GM23338 (cell line): Measurements from ENCODE around the gene LENG9. TPM values are rescaled to one million over a fixed set of nuclear protein-coding genes. Genes with fewer than 3 reads are reported as not detected.

Experiments used
- ATAC-seq: fragments of 200-7000 bp; cut with Tn5 transposase; 3 replicates; pipeline ENCODE4 v1.9.1; 2020
- DNase-seq: peaks from one replicate; pipeline ENCODE4 v3.0.0-alpha.2; 2015; ENCODE audit warnings: low spot score
- H2AFZ ChIP-seq: fragments of 200-600 bp; sonication (generic); 2 replicates; pipeline ENCODE4 v1.8.0; 2016; ENCODE audit warnings: antibody characterized with exemption, mild to moderate bottlenecking, moderate library complexity
- H3F3A ChIP-seq: fragments of 200-600 bp; sonication (generic); replicated peaks from 2 replicates; pipeline ENCODE4 v1.8.0; 2017; ENCODE audit warnings: antibody characterized with exemption, mixed run types, low read depth
- H3K27ac ChIP-seq: fragments of 200-600 bp; sonication (generic); 2 replicates; pipeline ENCODE4 v1.6.1; 2016; ENCODE audit warnings: low read depth
- H3K27me3 ChIP-seq: fragments of 200-600 bp; sonication (generic); 2 replicates; pipeline ENCODE4 v1.8.0; 2016; ENCODE audit warnings: mild to moderate bottlenecking, mixed run types, moderate library complexity; ENCODE audit not compliant: insufficient read depth
- H3K36me3 ChIP-seq: fragments of 200-600 bp; sonication (generic); 2 replicates; pipeline ENCODE4 v1.8.0; 2016; ENCODE audit warnings: mild to moderate bottlenecking; ENCODE audit not compliant: insufficient read depth
- H3K4me1 ChIP-seq: fragments of 200-600 bp; sonication (generic); 2 replicates; pipeline ENCODE4 v1.8.0; 2016; ENCODE audit warnings: mild to moderate bottlenecking, moderate library complexity; ENCODE audit not compliant: insufficient read depth
- H3K4me2 ChIP-seq: fragments of 200-600 bp; sonication (generic); 2 replicates; pipeline ENCODE4 v1.7.1; 2017; ENCODE audit warnings: mixed run types
- H3K4me3 ChIP-seq: fragments of 200-600 bp; sonication (generic); 2 replicates; pipeline ENCODE4 v1.6.1; 2016; ENCODE audit warnings: mixed run types
- H3K79me2 ChIP-seq: fragments of 200-600 bp; sonication (generic); replicated peaks from 2 replicates; pipeline ENCODE4 v1.8.0; 2017; ENCODE audit warnings: mild to moderate bottlenecking; ENCODE audit not compliant: insufficient read depth
- H3K9me2 ChIP-seq: fragments of 200-600 bp; sonication (generic); 2 replicates; pipeline ENCODE4 v1.8.0; 2017; ENCODE audit not compliant: insufficient read depth
- H4K20me1 ChIP-seq: fragments of 200-600 bp; sonication (generic); replicated peaks from 2 replicates; pipeline ENCODE4 v1.8.0; 2017; ENCODE audit warnings: mild to moderate bottlenecking; ENCODE audit not compliant: insufficient read depth
- H3K27ac Mint-ChIP-seq: 2 replicates; pipeline ENCODE4 v1.8.0; 2020; ENCODE audit warnings: inconsistent platforms, mild to moderate bottlenecking, moderate library complexity, mixed read lengths
- H3K27me3 Mint-ChIP-seq: 3 replicates; pipeline ENCODE4 v1.8.0; 2022; ENCODE audit warnings: low read depth, mild to moderate bottlenecking, moderate library complexity, mixed read lengths, inconsistent platforms; ENCODE audit not compliant: insufficient read depth, poor library complexity
- H3K36me3 Mint-ChIP-seq: 3 replicates; pipeline ENCODE4 v1.8.0; 2021; ENCODE audit warnings: low read depth, mild to moderate bottlenecking, inconsistent platforms, moderate library complexity, mixed read lengths
- H3K4me1 Mint-ChIP-seq: 3 replicates; pipeline ENCODE4 v1.8.0; 2020; ENCODE audit warnings: mild to moderate bottlenecking, inconsistent platforms, mixed read lengths
- H3K4me3 Mint-ChIP-seq: 3 replicates; pipeline ENCODE4 v1.8.0; 2021; ENCODE audit warnings: moderate library complexity, mild to moderate bottlenecking, inconsistent platforms, mixed read lengths
- H3K9me3 Mint-ChIP-seq: 3 replicates; pipeline ENCODE4 v1.8.0; 2020; ENCODE audit warnings: moderate library complexity, mild to moderate bottlenecking, inconsistent platforms, mixed read lengths
- CREB1 ChIP-seq: fragments of 250-450 bp; sonication (Bioruptor Pico); IDR thresholded peaks from 2 replicates; pipeline ENCODE4 v1.5.0; 2020; ENCODE audit warnings: low read depth, mild to moderate bottlenecking, moderate library complexity
- EZH2 ChIP-seq: fragments of 200-600 bp; sonication (generic); IDR thresholded peaks from one replicate; pipeline ENCODE4 v1.8.0; 2017; ENCODE audit warnings: antibody characterized with exemption, mild to moderate bottlenecking, low read depth; ENCODE audit not compliant: unreplicated experiment
- EZH2phosphoT487 ChIP-seq: fragments of 200-600 bp; sonication (generic); IDR thresholded peaks from one replicate; pipeline ENCODE4 v1.8.1; 2018; ENCODE audit warnings: antibody characterized with exemption; ENCODE audit not compliant: unreplicated experiment
- JUNB ChIP-seq: IDR thresholded peaks from one replicate; pipeline ENCODE4 v1.6.1; 2016; ENCODE audit warnings: antibody characterized with exemption; ENCODE audit not compliant: unreplicated experiment
- NANOG ChIP-seq: IDR thresholded peaks from 2 replicates; pipeline ENCODE4 v1.6.1; 2016; ENCODE audit warnings: antibody characterized with exemption, borderline replicate concordance
- POLR2AphosphoS5 ChIP-seq: IDR thresholded peaks from 2 replicates; pipeline ENCODE4 v1.6.1; 2016; ENCODE audit warnings: antibody characterized with exemption, low read depth
- STAT1 ChIP-seq: IDR thresholded peaks from one replicate; pipeline ENCODE4 v1.6.1; 2016; ENCODE audit warnings: antibody characterized with exemption; ENCODE audit not compliant: unreplicated experiment
- ZNF114 ChIP-seq: fragments of 250-450 bp; sonication (Bioruptor Pico); IDR thresholded peaks from 2 replicates; pipeline ENCODE4 v1.5.0; 2020; ENCODE audit warnings: mild to moderate bottlenecking, moderate library complexity
- ZNF331 ChIP-seq: fragments of 250-450 bp; sonication (Bioruptor Pico); IDR thresholded peaks from 2 replicates; pipeline ENCODE4 v1.5.0; 2020; ENCODE audit warnings: low read depth, mild to moderate bottlenecking, moderate library complexity
- polyA plus RNA-seq: library from polyadenylated mRNA; unstranded; fragments of >200 nt; fragmentation: Nextera tagmentation; extraction: Ambion mirVana; gene quantifications from 2 replicates; pipeline ENCODE4 v1.2.1, GENCODE V29; 2016
- total RNA-seq: library from RNA; depleted of rRNA; stranded (reverse); fragments of >200 nt; shearing (Covaris generic); gene quantifications from 2 replicates; pipeline ENCODE4 v1.2.3, GENCODE V29; 2014
- TF ChIP-seq, protein P1 (sequence below), 2 experiments: fragments of 200-600 bp in 1 of 2; sonication (generic) in 1 of 2; conservative IDR thresholded peaks; 2 replicates each; pipeline versions ENCODE4 v1.5.1 to v1.6.1; 2016 to 2017; ENCODE audit warnings: antibody characterized with exemption in 2 of 2, low read depth in 2 of 2, mild to moderate bottlenecking in 2 of 2, moderate library complexity in 1 of 2
- TF ChIP-seq, protein P2 (sequence below): IDR thresholded peaks from one replicate; pipeline ENCODE4 v1.6.1; 2018; ENCODE audit warnings: antibody characterized with exemption; ENCODE audit not compliant: unreplicated experiment
- TF ChIP-seq, protein P3 (sequence below): IDR thresholded peaks from 2 replicates; pipeline ENCODE4 v1.6.1; 2016; ENCODE audit warnings: antibody characterized with exemption
- TF ChIP-seq, protein P4 (sequence below): fragments of 250-450 bp; sonication (Bioruptor Pico); IDR thresholded peaks from 2 replicates; pipeline ENCODE4 v1.5.0; 2020; ENCODE audit warnings: mild to moderate bottlenecking, moderate library complexity

Gene LENG9
- total and polyA plus RNA-seq, 2 experiments from 2014 or later = 0.26 to 6.4 TPM

DNA sequence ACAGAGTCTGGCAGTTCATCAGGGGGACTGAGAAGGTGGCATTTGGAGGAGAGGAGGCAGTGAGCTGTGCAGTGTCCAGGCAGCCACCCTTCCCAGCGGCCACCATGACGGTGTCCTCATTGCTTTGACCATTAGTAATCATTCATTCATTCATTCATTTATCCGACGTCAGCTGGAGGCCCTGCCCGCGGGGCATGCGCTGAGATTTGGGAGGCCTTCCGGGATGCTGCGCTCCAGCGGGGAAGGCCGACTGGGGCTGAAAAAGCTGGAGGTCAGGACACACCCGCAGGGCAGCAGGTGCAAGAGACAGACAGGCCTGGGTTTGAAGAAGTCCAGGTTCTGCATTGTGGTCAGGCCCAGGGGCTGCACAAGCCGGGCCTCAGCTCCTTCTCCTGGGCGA is 39.4 kb downstream of the LENG9 start:
- ATAC-seq = no peak
- H3K36me3 ChIP-seq = no peaks in the 10 kb centered on the region
- H3K4me3 Mint-ChIP-seq = no peak overlapping the region
- H3K4me1 Mint-ChIP-seq = peaks cover 32% of the 10 kb centered on the region
- H3K79me2 ChIP-seq = 0 out of 2 replicates have a peak, but pooled peaks cover 3% of the 10 kb centered on the region
- peaks cover 24% of the 10 kb centered on the region for H3K4me1 ChIP-seq
- no peak for TF ChIP-seq STAT1
- no peak for TF ChIP-seq EZH2
- TF ChIP-seq NANOG = no peak
- TF ChIP-seq, protein P1, sequence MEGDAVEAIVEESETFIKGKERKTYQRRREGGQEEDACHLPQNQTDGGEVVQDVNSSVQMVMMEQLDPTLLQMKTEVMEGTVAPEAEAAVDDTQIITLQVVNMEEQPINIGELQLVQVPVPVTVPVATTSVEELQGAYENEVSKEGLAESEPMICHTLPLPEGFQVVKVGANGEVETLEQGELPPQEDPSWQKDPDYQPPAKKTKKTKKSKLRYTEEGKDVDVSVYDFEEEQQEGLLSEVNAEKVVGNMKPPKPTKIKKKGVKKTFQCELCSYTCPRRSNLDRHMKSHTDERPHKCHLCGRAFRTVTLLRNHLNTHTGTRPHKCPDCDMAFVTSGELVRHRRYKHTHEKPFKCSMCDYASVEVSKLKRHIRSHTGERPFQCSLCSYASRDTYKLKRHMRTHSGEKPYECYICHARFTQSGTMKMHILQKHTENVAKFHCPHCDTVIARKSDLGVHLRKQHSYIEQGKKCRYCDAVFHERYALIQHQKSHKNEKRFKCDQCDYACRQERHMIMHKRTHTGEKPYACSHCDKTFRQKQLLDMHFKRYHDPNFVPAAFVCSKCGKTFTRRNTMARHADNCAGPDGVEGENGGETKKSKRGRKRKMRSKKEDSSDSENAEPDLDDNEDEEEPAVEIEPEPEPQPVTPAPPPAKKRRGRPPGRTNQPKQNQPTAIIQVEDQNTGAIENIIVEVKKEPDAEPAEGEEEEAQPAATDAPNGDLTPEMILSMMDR (conservative IDR thresholded peaks at IDR 0.05; ENCODE audit: low read depth in 2 of 2) = no peak
- no peak for TF ChIP-seq POLR2AphosphoS5
- TF ChIP-seq EZH2phosphoT487 = no peak
- no peak for TF ChIP-seq ZNF114 (CRISPR knock-in tag)
- no peak for TF ChIP-seq ZNF331 (CRISPR knock-in tag)
- no peak for TF ChIP-seq CREB1 (CRISPR knock-in tag)
- TF ChIP-seq, protein P2, sequence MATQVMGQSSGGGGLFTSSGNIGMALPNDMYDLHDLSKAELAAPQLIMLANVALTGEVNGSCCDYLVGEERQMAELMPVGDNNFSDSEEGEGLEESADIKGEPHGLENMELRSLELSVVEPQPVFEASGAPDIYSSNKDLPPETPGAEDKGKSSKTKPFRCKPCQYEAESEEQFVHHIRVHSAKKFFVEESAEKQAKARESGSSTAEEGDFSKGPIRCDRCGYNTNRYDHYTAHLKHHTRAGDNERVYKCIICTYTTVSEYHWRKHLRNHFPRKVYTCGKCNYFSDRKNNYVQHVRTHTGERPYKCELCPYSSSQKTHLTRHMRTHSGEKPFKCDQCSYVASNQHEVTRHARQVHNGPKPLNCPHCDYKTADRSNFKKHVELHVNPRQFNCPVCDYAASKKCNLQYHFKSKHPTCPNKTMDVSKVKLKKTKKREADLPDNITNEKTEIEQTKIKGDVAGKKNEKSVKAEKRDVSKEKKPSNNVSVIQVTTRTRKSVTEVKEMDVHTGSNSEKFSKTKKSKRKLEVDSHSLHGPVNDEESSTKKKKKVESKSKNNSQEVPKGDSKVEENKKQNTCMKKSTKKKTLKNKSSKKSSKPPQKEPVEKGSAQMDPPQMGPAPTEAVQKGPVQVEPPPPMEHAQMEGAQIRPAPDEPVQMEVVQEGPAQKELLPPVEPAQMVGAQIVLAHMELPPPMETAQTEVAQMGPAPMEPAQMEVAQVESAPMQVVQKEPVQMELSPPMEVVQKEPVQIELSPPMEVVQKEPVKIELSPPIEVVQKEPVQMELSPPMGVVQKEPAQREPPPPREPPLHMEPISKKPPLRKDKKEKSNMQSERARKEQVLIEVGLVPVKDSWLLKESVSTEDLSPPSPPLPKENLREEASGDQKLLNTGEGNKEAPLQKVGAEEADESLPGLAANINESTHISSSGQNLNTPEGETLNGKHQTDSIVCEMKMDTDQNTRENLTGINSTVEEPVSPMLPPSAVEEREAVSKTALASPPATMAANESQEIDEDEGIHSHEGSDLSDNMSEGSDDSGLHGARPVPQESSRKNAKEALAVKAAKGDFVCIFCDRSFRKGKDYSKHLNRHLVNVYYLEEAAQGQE = no peak
- TF ChIP-seq, protein P3, sequence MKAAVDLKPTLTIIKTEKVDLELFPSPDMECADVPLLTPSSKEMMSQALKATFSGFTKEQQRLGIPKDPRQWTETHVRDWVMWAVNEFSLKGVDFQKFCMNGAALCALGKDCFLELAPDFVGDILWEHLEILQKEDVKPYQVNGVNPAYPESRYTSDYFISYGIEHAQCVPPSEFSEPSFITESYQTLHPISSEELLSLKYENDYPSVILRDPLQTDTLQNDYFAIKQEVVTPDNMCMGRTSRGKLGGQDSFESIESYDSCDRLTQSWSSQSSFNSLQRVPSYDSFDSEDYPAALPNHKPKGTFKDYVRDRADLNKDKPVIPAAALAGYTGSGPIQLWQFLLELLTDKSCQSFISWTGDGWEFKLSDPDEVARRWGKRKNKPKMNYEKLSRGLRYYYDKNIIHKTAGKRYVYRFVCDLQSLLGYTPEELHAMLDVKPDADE = no peak
- TF ChIP-seq JUNB = no peak
- TF ChIP-seq, protein P4, sequence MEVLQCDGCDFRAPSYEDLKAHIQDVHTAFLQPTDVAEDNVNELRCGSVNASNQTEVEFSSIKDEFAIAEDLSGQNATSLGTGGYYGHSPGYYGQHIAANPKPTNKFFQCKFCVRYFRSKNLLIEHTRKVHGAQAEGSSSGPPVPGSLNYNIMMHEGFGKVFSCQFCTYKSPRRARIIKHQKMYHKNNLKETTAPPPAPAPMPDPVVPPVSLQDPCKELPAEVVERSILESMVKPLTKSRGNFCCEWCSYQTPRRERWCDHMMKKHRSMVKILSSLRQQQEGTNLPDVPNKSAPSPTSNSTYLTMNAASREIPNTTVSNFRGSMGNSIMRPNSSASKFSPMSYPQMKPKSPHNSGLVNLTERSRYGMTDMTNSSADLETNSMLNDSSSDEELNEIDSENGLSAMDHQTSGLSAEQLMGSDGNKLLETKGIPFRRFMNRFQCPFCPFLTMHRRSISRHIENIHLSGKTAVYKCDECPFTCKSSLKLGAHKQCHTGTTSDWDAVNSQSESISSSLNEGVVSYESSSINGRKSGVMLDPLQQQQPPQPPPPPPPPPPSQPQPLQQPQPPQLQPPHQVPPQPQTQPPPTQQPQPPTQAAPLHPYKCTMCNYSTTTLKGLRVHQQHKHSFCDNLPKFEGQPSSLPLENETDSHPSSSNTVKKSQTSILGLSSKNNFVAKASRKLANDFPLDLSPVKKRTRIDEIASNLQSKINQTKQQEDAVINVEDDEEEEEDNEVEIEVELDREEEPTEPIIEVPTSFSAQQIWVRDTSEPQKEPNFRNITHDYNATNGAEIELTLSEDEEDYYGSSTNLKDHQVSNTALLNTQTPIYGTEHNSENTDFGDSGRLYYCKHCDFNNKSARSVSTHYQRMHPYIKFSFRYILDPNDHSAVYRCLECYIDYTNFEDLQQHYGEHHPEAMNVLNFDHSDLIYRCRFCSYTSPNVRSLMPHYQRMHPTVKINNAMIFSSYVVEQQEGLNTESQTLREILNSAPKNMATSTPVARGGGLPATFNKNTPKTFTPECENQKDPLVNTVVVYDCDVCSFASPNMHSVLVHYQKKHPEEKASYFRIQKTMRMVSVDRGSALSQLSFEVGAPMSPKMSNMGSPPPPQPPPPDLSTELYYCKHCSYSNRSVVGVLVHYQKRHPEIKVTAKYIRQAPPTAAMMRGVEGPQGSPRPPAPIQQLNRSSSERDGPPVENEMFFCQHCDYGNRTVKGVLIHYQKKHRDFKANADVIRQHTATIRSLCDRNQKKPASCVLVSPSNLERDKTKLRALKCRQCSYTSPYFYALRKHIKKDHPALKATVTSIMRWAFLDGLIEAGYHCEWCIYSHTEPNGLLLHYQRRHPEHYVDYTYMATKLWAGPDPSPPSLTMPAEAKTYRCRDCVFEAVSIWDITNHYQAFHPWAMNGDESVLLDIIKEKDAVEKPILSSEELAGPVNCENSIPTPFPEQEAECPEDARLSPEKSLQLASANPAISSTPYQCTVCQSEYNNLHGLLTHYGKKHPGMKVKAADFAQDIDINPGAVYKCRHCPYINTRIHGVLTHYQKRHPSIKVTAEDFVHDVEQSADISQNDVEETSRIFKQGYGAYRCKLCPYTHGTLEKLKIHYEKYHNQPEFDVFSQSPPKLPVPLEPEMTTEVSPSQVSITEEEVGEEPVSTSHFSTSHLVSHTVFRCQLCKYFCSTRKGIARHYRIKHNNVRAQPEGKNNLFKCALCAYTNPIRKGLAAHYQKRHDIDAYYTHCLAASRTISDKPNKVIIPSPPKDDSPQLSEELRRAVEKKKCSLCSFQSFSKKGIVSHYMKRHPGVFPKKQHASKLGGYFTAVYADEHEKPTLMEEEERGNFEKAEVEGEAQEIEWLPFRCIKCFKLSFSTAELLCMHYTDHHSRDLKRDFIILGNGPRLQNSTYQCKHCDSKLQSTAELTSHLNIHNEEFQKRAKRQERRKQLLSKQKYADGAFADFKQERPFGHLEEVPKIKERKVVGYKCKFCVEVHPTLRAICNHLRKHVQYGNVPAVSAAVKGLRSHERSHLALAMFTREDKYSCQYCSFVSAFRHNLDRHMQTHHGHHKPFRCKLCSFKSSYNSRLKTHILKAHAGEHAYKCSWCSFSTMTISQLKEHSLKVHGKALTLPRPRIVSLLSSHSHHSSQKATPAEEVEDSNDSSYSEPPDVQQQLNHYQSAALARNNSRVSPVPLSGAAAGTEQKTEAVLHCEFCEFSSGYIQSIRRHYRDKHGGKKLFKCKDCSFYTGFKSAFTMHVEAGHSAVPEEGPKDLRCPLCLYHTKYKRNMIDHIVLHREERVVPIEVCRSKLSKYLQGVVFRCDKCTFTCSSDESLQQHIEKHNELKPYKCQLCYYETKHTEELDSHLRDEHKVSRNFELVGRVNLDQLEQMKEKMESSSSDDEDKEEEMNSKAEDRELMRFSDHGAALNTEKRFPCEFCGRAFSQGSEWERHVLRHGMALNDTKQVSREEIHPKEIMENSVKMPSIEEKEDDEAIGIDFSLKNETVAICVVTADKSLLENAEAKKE (CRISPR knock-in tag) = no peak
- H3K27ac Mint-ChIP-seq = no peak overlapping the region
- H3K4me3 ChIP-seq = no peak overlapping the region
- no peak overlapping the region for H3K27ac ChIP-seq
- H3K36me3 Mint-ChIP-seq = peaks cover 53% of the 10 kb centered on the region
- no peaks in the 10 kb centered on the region for H3K27me3 ChIP-seq
- H2AFZ ChIP-seq = no peak overlapping the region
- no peaks in the 10 kb centered on the region for H3K9me2 ChIP-seq
- peaks cover 23% of the 10 kb centered on the region for H3K27me3 Mint-ChIP-seq
- H4K20me1 ChIP-seq = no peaks in the 10 kb centered on the region; the same call in 1 of the 2 replicates
- no peak for DNase-seq
- no peaks in the 10 kb centered on the region; the same call in 2 of the 3 replicates for H3K9me3 Mint-ChIP-seq
- H3F3A ChIP-seq = peaks cover 7% of the 10 kb centered on the region; the same call in 1 of the 2 replicates
- no peak overlapping the region for H3K4me2 ChIP-seq
